ENCODE measurements around the gene CD47.

The CD47 gene
- total RNA-seq, result 156 to 319 (median 255) reads per million in 4 donors

- peak; percentile 92 to 99 (median 95) for DNase-seq
Measured at GRCh38 chr3:108090701-108091497, at the start of gene CD47. CD47 (minus strand) TSS chr3:108091031; CDS start chr3:108090908, 123 bp downstream.

GRCh38 chr3:108137460-108137814, 46.6 kb upstream of the CD47 start:
- no peak for DNase-seq

- no peak for DNase-seq
Measured at GRCh38 chr3:108136561-108137459, 46.0 kb upstream of the CD47 start.

DNA sequence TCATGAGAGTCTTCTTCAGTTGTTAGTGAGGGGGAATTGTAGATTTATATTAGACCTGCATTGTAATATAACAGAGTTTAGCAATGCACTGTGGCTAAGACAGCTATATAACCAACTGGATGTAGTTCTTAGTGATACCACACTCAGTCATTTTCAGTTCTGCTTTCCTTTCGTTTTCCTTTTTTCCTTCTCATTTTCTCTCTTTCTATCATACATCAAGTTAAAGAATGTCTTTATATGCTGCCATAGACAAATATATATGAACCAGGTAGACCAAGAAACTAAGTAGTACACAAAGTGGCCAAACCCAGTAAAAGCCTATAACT, 43.7 kb upstream of the CD47 start:
- DNase-seq, result no peak

- peak in 1 of 5 donors; percentile 42 for DNase-seq
Measured at GRCh38 chr3:108133858-108134554, 43.2 kb upstream of the CD47 start.

GRCh38 chr3:108133048-108133369, 42.2 kb upstream of the CD47 start:
- DNase-seq, result no peak

GRCh38 chr3:108131475-108132134, 40.8 kb upstream of the CD47 start:
- no peak for DNase-seq

- DNase-seq, result no peak
Measured at GRCh38 chr3:108130701-108131474, 40.1 kb upstream of the CD47 start.

GRCh38 chr3:108130236-108130635, 39.4 kb upstream of the CD47 start:
- DNase-seq, result no peak

DNA sequence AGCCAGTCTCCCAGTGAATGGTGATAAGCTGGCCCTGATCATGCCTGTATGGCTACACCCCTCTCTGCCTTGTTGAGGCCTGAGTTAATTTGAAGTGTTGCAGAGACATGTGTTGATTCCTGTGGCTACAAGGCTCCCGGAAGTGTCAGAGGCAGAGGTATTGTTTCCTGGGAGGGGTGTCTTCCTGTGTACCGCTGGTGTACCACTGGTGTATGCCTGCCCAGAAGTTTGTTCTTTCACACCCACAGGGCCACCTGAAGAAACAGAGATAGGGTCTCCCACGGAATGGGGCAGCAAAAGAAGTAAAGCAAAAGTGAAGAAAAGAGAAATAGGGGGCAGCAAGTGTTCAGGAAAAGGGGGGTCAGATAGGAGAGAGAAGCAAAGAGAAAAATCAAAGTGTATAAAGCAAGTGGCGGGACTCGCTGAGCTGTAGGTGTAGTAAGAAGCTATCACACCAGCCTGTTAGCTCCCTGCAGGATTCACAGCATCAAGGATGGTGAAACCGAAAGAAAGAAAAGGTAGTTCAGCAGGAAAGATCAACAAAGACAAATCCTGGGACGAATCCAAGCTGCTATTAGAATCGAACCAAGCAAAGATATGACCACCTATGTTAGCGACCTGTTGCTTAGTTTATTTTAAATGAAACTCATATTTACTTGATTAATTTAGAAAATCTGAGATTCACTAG, 36.6 kb upstream of the CD47 start:
- peak; percentile 11 to 90 (median 37) for DNase-seq

DNA sequence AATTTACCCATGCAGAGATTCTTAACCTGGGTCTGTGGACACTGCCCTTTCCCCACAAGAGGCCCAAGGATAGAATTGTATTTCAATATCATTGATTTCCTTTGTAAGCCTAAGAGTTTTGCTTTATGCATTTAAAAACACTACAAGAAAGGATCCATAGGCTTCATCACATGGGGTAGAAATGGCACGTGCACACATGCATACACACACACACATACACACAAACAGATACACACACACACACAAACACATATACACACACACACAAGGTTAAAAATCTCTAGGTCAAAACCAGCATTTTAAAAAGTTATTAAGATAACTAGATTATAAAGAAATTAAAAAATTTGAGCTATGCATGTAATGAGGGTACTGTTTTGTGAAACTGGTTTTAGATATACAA, 35.5 kb upstream of the CD47 start:
- DNase-seq, result no peak

DNA sequence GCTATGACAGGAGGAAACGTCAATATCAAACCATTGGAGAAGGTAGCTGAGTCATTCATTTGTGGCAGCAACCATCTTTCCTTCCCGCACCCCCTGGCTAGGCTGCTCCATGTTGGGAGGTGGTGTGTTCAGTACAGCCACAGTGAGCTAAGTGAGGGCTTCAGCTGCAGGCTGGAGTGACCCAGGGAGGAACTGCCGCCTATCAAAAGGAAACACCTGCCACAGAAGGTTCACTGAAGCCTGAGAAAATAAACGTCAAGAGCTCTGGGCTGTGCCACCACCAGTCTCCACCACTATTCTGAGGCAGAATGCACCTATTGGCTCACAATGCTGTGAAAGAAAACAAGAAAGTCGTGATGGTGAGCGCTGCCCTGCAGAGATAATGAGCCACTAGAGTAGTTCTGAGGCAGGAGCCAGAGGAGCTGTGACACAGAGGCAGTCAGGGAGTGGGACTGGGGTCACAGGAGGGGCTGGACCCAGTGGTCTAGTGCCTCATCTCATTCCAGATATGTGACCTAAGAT, 34.8 kb upstream of the CD47 start:
- DNase-seq, result peak; percentile 19 to 83 (median 52)

GRCh38 chr3:108125153-108125543, 34.3 kb upstream of the CD47 start:
- peak in 1 of 5 donors; percentile 67 for DNase-seq

GRCh38 chr3:108124337-108125152, 33.7 kb upstream of the CD47 start:
- DNase-seq, result peak; percentile 13 to 85 (median 54)

GRCh38 chr3:108123326-108123725, 32.5 kb upstream of the CD47 start:
- DNase-seq, result no peak

GRCh38 chr3:108122276-108122675, 31.4 kb upstream of the CD47 start:
- DNase-seq, result no peak

DNA sequence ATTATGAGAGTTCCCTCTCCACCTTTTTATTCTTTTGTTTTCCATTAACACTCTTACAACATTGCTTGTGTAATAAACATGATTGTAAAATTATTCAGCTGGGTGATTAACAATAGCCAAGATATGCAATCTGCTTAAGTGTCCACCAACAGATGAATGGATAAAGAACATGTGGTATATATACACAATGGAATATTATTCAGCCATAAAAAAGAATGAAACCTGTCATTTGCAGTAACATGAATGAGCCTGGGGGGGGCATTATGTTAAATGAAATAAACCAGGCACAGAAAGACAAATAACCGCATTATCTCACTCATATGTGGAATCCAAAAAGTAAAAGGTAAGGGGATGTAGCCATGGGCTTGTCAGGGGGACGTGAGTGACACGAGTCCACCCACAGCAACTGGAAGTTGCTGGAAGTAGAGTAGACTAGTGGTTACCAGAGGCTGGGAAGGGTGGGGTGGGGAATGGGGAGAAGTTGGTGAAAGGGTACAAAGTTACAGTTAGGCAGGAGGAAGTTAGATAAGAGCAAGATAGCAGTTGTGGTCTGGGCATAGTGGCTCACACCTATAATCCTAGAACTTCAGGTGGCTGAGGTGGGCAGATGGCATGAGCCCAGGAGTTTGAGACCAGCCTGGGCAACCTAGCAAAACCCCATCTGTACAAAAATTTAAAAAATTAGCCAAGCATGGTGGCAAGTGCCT, 28.7 kb upstream of the CD47 start:
- DNase-seq, result no peak

DNA sequence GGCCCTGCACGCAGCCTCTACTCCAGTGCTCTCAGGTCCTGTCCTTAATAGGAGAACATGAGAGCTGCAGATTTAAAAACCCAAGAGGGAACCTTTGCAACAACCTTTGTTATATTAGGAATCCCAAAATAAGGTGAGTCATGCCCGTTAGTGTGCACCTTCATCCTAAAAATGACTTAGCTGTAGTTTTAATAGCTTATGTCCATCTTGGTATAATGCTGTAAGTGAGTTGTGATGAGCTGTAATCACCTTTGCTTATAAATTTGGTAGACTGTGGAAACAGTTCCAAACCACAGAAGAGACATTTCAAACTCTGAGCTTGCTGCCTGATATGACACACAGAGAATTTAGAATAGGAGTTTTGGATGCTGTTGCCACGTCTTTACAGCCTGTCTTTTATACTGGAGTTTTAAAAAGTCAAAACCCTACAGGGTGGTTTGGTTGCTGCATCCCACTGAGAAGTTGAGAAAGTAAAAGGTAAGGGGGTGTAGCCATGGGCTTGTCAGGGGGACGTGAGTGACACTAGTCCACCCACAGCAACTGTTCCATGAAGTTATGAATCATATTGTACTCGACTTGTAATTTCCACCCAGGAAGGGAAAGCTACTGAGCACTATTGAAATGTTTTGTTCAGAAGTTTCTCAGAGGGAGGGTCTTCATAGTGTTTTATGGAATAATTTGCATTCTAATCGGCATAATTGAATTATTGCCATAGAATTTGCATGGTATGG, 27.4 kb upstream of the CD47 start:
- DNase-seq, result no peak

DNA sequence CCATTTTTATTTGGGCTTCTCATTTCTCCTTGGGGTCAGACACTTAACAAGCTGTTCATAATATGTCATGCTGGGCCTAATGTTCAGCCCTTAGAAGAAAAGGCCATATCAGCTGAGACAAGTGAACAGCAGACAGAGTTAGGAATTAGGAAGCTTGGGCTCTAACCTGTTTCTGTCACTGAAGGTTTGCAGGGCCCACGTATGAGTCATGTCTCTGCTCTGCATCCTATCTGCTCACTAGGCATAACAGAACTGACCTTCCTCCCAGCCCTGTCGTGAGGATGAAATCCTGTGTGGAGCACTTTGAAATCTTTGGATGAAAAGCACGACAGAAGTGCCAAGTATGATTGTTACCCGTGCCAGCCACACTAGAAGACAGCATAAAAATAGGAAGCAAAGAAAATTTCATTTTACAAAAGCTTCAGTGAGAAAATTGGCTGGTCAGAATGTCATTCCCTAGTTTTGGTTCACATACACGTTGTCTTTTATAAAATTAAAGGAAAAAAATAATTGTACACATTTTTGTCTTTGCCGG, 26.5 kb upstream of the CD47 start:
- no peak for DNase-seq
